COLO668 (cell line): Measurements from ENCODE around the gene MSANTD1.
A peak's percentile ranks its signal among the peaks of the same experiment; 100 is the strongest.

Source experiments
- DNase-seq: peaks from one replicate; lab custom pipeline; 2025; ENCODE audit not compliant: unreplicated experiment; lab: John Stamatoyannopoulos, UW

The MSANTD1 gene

GRCh38 chr4:3246458-3247398 is 2.2 kb upstream of the MSANTD1 start:
- no peak for DNase-seq

GRCh38 chr4:3247399-3248177 is 1.4 kb upstream of the MSANTD1 start:
- DNase-seq = no peak

- DNase-seq = no peak
Observed at GRCh38 chr4:3248178-3248480, 830 bp upstream of the MSANTD1 start.

- DNase-seq = no peak
Observed at GRCh38 chr4:3249711-3250437, 915 bp downstream of the MSANTD1 start.

DNA sequence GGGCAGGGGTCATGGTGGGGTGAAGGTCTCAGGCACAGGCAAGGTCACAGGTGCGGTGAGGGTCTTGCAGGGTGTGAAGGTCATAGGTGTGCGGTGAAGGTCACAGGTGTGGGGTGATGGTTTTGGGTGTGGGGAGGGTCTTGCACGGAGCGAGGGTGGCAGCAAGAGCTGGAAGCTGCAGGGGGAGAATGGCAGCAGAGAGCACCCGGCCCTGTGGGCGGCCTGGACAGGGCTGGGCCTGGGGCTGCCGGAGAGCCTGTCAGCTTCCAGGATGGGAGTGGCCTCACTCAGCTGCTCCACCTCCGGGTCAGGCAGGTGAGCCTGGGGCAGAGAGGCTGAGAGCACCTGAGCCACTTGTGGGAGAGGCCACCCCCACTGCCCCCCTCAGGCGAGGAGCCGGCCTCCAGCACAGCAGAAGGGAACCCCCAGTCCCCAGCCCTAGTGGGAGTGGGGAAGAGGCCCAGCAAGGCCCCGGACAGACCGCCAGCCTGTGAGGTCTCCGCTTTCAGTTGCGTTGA is 1.5 kb downstream of the MSANTD1 start:
- DNase-seq = peak; percentile 30

DNA sequence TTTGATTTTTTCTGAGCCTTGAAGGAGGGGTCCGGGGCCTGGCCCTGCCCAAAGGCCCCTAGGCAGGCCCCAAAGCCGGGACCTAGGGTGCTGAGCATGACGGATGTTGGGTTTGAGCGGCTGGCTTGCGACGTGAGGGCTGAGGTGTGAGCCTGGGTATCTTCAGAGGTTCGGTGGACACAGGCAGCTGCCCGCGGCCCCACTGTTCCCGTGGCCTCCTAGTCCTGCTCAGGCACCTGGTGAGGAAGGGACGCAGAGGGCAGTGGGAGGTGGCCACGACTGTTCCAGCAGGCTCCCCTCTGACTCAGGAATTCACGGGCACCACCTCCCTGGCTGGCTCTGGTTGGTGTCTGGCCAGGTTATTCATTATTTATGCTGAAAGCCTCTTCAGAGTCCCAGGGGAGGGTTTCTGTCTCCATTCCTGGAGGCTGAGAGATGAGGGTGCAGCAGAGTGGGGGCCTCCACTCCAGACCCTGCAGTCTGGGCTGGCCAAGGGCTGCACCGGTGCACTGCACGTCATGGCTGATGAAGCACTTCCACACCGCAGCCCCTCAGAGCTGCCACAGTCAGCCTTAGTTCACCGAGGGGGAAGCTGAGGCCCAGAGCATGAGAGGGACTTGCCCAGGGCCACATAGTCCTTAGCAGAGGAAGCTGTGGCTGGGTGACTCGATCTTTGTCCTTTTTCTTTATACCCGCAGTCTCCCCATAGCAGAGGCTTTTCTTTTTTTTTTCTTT is 2.2 kb downstream of the MSANTD1 start:
- peak; percentile 14 for DNase-seq

GRCh38 chr4:3251691-3252479 is 2.9 kb downstream of the MSANTD1 start:
- no peak for DNase-seq

GRCh38 chr4:3252480-3252828 is 3.5 kb downstream of the MSANTD1 start:
- no peak for DNase-seq

DNA sequence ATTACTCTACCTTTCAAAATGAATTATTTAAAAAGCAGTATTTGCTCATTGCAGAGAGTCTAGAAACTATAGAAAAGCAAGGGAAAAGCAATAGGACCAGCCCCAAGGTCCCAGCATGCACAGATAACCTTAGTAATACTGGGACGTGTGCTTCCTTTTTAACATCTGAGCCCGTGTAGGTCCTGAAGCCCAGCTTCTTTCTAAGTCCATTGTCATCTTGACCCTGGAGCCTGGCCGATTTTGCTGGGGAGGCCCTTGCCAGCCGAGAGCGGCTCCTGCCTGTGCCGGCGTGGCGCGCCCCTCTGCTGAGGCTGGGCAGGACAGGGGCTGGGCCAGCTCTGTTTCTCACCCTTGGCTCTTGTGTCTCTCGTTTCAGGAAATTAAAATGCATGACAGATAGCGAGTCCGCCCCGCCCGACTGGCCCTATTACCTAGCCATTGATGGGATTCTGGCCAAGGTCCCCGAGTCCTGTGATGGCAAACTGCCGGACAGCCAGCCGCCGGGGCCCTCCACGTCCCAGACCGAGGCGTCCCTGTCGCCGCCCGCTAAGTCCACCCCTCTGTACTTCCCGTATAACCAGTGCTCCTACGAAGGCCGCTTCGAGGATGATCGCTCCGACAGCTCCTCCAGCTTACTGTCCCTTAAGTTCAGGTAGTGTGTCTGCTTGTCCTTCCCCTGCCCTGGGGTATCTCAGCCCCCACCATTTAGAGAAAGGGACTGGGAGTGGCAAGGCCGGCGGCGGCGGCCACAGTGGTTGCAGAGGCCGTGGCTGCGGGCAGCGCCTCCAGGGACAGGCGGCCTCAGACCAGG is 4.1 kb downstream of the MSANTD1 start:
- no peak for DNase-seq

- no peak for DNase-seq
Observed at GRCh38 chr4:3253808-3254207, 4.8 kb downstream of the MSANTD1 start.

GRCh38 chr4:3254302-3255131 is 5.6 kb downstream of the MSANTD1 start:
- no peak for DNase-seq

DNA sequence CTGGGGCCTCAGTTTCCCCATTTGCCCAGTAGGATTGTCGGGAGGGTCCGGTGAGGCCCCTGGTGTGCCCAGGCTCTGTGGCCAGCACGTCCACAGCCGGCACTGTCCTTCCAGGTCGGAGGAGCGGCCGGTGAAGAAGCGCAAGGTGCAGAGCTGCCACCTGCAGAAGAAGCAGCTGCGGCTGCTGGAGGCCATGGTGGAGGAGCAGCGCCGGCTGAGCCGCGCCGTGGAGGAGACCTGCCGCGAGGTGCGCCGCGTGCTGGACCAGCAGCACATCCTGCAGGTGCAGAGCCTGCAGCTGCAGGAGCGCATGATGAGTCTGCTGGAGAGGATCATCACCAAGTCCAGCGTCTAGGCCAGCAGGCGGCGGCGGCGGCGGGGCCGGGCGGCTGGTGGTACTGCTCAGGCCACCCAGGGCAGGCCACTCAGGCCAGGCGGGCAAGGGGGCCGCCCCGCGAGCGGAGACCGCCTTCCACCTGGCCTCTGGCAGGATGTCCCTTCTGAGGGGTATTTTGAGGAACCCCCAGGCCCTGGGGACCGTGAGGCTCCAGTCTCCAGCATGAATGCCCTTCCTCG is 6.7 kb downstream of the MSANTD1 start:
- no peak for DNase-seq

- DNase-seq = no peak
Observed at GRCh38 chr4:3256230-3257102, 7.5 kb downstream of the MSANTD1 start.

GRCh38 chr4:3257103-3257555 is 8.2 kb downstream of the MSANTD1 start:
- peak; percentile 88 for DNase-seq

- peak; percentile 51 for DNase-seq
Observed at GRCh38 chr4:3257556-3258482, 8.9 kb downstream of the MSANTD1 start.
